Measurements from ENCODE around the gene IGFBP5. TPM values are rescaled to one million over a fixed set of nuclear protein-coding genes. Genes with fewer than 3 reads are reported as not detected.

Gene IGFBP5
- total and polyA plus RNA-seq, 7 donors = 44.9 to 451 (median 216) TPM

DNA sequence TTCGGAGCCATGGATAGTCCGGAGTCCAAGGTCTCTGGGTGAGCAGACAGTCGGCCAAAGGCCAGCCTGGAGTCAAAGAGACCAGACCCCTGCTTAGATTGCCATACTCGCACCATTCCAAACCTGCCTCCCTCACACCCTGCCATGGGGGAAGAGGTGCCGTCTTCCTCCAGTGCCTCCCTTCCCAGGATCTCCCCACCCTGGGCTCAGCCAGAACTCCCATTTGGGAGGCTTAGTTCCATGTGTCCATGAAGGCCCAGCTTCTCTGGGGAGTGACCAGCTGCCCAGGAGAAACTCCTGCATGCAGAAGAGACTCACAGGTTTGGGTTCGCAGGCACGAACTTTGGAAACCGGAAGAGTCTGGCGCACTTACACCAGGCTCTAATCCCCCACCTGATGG lies 21.7 kb downstream of the IGFBP5 start:
- Histone ChIP-seq H3K4me1 (peaks cover 13% of the 10 kb centered on the region), H3K36me3 (ENCODE audit: insufficient read depth in 1 of 2, low read depth in 1 of 2) (peaks cover 0 to 52% of the 10 kb centered on the region in 2 donors), H3K27me3 (ENCODE audit: insufficient read depth in 3 of 3, low read length in 2 of 3) (no peaks in the 10 kb centered on the region), H3K9me3 (no peaks in the 10 kb centered on the region), H3K4me3 (no peak overlapping the region), H3K27ac (no peak overlapping the region)
- no peak for DNase-seq
- TF ChIP-seq, protein P1, sequence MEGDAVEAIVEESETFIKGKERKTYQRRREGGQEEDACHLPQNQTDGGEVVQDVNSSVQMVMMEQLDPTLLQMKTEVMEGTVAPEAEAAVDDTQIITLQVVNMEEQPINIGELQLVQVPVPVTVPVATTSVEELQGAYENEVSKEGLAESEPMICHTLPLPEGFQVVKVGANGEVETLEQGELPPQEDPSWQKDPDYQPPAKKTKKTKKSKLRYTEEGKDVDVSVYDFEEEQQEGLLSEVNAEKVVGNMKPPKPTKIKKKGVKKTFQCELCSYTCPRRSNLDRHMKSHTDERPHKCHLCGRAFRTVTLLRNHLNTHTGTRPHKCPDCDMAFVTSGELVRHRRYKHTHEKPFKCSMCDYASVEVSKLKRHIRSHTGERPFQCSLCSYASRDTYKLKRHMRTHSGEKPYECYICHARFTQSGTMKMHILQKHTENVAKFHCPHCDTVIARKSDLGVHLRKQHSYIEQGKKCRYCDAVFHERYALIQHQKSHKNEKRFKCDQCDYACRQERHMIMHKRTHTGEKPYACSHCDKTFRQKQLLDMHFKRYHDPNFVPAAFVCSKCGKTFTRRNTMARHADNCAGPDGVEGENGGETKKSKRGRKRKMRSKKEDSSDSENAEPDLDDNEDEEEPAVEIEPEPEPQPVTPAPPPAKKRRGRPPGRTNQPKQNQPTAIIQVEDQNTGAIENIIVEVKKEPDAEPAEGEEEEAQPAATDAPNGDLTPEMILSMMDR (IDR thresholded peaks at IDR 0.05) = no peak
- intact Hi-C loops (cut with DNase I) = no loop called here
- no peak for ATAC-seq
- 59 to 89% (median 61%) methylated on average over 9 of the region's 9 CpGs for WGBS, 3 donors

DNA sequence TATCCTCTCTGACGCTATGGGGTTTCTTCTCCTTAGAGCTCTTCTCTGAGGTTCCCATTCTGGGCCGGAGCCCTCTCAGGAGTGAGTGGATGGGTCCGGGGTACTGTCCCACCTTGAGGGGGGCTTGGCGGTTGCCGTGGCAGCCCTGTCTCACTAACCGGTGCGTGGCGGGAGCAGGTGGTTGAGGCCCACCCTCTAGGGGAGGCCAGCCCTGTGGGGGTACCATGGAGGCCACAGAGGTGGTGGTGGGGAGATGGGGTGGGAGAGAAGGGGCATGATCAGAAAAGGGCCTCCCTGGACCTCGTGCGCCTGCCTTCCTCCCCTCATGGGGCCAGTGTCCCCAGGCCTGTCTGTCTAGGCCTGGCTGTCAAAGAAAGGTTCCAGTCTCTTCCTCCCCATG lies 22.3 kb downstream of the IGFBP5 start:
- H3K36me3 ChIP-seq (ENCODE audit: insufficient read depth in 1 of 2, low read depth in 1 of 2) = peaks cover 0 to 46% of the 10 kb centered on the region in 2 donors
- H3K4me1 ChIP-seq = peaks cover 7% of the 10 kb centered on the region
- H3K27ac ChIP-seq = peak overlapping the region; percentile 52
- no peaks in the 10 kb centered on the region for H3K27me3 ChIP-seq (ENCODE audit: insufficient read depth in 3 of 3, low read length in 2 of 3)
- ATAC-seq (peak in 2 of 4 donors; percentile 8 to 9), DNase-seq (no peak)
- 75 to 87% (median 79%) methylated on average over 9 to 10 of the region's 10 CpGs for WGBS, 3 donors
- no peaks in the 10 kb centered on the region for H3K9me3 ChIP-seq
- TF ChIP-seq, protein P1 (IDR thresholded peaks at IDR 0.05) = no peak
- H3K4me3 ChIP-seq = no peak overlapping the region
- intact Hi-C loops (cut with DNase I) = no loop called here

DNA sequence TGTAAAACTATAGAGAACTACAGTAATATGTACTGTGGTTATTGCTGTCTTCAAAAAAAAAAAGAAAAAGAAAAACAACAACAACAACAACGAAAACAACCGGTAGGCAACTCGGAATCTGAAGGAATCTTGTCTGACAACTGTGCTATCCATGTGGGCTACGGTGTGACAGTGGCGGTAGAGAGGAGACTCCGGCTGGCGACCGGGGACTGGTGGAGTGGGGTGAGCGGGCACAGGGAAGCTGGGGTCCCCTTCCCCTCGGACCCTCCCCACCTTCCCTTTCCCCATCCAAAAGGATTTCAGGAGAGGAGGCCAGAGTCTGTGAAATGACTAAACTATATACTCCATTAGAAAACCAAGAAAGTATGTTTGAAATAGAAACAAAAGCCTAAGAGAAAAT lies 22.9 kb downstream of the IGFBP5 start:
- Histone ChIP-seq H3K9me3 (no peaks in the 10 kb centered on the region), H3K4me1 (peaks cover 1% of the 10 kb centered on the region), H3K27ac (peak overlapping the region; percentile 52), H3K36me3 (ENCODE audit: insufficient read depth in 1 of 2, low read depth in 1 of 2) (peaks cover 0 to 41% of the 10 kb centered on the region in 2 donors), H3K4me3 (no peak overlapping the region), H3K27me3 (ENCODE audit: insufficient read depth in 3 of 3, low read length in 2 of 3) (no peaks in the 10 kb centered on the region)
- DNase-seq = no peak
- WGBS, 3 donors = 58 to 85% (median 68%) methylated on average over 10 of the region's 10 CpGs
- TF ChIP-seq, protein P1 (IDR thresholded peaks at IDR 0.05) = no peak
- intact Hi-C loops (cut with DNase I) = no loop called here
- peak in 1 of 4 donors; percentile 18 for ATAC-seq

DNA sequence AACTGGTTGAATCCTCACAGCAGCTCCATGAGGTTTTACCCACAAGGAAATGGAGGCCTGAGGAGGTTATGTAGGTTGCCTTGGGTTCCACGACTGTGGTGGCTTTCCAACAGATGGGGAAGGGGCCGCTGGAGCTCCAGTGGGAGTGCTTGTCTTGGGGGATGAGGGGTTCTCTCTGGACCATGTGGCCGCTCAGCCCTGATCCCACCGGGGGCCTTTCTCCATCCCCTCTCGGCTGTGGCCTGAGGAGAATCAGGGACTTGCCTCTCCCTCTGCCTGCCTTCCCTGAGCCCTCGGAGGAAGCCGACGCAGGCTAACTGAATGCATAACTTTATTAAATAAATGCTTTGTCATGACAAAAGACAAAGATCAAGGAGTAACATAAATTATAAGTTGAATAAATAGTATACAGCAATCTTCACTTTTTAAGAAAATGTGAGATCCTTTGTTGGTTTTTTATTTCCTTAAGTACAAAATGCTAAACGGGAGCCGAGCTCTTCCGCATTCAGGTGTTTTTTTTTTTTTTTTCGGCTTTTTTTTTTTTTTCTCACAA lies 23.5 kb downstream of the IGFBP5 start:
- Histone ChIP-seq H3K4me1 (no peaks in the 10 kb centered on the region), H3K4me3 (no peak overlapping the region), H3K27me3 (ENCODE audit: insufficient read depth in 3 of 3, low read length in 2 of 3) (no peaks in the 10 kb centered on the region), H3K9me3 (no peaks in the 10 kb centered on the region), H3K27ac (peak overlapping the region; percentile 52), H3K36me3 (ENCODE audit: insufficient read depth in 1 of 2, low read depth in 1 of 2) (peaks cover 0 to 35% of the 10 kb centered on the region in 2 donors)
- WGBS, 3 donors = 61 to 67% (median 64%) methylated on average over 12 of the region's 12 CpGs
- DNase-seq = no peak
- peak in 1 of 4 donors; percentile 21 for ATAC-seq
- TF ChIP-seq, protein P1 (IDR thresholded peaks at IDR 0.05) = no peak
- intact Hi-C loops (cut with DNase I) = no loop called here

DNA sequence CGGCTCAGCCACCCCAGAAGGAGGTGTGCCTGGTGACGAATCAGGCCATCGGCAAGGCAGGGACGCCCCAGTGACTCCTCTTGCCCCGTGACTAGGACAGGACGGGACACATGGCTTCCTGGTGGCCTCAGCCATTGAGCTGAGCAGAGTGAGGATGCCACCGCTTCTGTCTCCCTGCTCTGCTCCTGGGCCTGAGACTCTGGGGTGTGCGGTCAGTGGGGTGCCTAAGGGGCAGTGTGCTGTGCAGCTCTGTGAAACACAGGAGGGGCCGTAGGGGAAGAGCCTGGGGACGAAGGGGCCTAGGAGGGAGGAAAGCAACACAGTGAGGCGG lies 24.3 kb downstream of the IGFBP5 start:
- Histone ChIP-seq H3K4me1 (no peaks in the 10 kb centered on the region), H3K4me3 (no peak overlapping the region), H3K27ac (peak overlapping the region; percentile 52), H3K27me3 (ENCODE audit: insufficient read depth in 3 of 3, low read length in 2 of 3) (no peaks in the 10 kb centered on the region), H3K36me3 (ENCODE audit: insufficient read depth in 1 of 2, low read depth in 1 of 2) (peaks cover 0 to 26% of the 10 kb centered on the region in 2 donors), H3K9me3 (no peaks in the 10 kb centered on the region)
- TF ChIP-seq, protein P1 (IDR thresholded peaks at IDR 0.05) = no peak
- DNase-seq (no peak), ATAC-seq (peak; percentile 33 to 57 (median 40))
- WGBS, 3 donors = 49 to 83% (median 67%) methylated on average over 11 of the region's 11 CpGs
- intact Hi-C loops (cut with DNase I) = no loop called here

All from psoas muscle (tissue), 8 donors.